ENCODE measurements around the gene DDIT4.
A peak's percentile ranks its signal among the peaks of the same experiment; 100 is the strongest.
"Not testable (repeated sequence)": the region's sequence is repeated elsewhere in the genome, so short reads cannot be mapped to it uniquely, and the experiment has no call there.

The DDIT4 gene

GRCh38 chr10:72295330-72295910 lies 21.7 kb downstream of the DDIT4 start:
- no peak for DNase-seq (ENCODE audit: low spot score)

GRCh38 chr10:72296829-72297280 lies 23.1 kb downstream of the DDIT4 start:
- DNase-seq (ENCODE audit: low spot score) = not testable (repeated sequence)

GRCh38 chr10:72297281-72297804 lies 23.6 kb downstream of the DDIT4 start:
- peak; percentile 94 for DNase-seq (ENCODE audit: low spot score)

GRCh38 chr10:72297805-72298591 lies 24.3 kb downstream of the DDIT4 start:
- peak; percentile 93 for DNase-seq (ENCODE audit: low spot score)

GRCh38 chr10:72298592-72299519 lies 25.1 kb downstream of the DDIT4 start:
- DNase-seq (ENCODE audit: low spot score) = no peak

- DNase-seq (ENCODE audit: low spot score) = no peak
Measured at GRCh38 chr10:72303424-72304128, 29.9 kb downstream of the DDIT4 start.

GRCh38 chr10:72306215-72306760 lies 32.6 kb downstream of the DDIT4 start:
- no peak for DNase-seq (ENCODE audit: low spot score)

- not testable (repeated sequence) for DNase-seq (ENCODE audit: low spot score)
Measured at GRCh38 chr10:72307711-72308110, 34.0 kb downstream of the DDIT4 start.

- DNase-seq (ENCODE audit: low spot score) = no peak
Measured at GRCh38 chr10:72308320-72308987, 34.7 kb downstream of the DDIT4 start.

- no peak for DNase-seq (ENCODE audit: low spot score)
Measured at GRCh38 chr10:72309290-72310240, 35.8 kb downstream of the DDIT4 start.

GRCh38 chr10:72310241-72310633 lies 36.5 kb downstream of the DDIT4 start:
- DNase-seq (ENCODE audit: low spot score) = no peak

- DNase-seq (ENCODE audit: low spot score) = no peak
Measured at GRCh38 chr10:72310636-72311035, 36.9 kb downstream of the DDIT4 start.

GRCh38 chr10:72311667-72312066 lies 37.9 kb downstream of the DDIT4 start:
- no peak for DNase-seq (ENCODE audit: low spot score)

- no peak for DNase-seq (ENCODE audit: low spot score)
Measured at GRCh38 chr10:72312865-72313391, 39.2 kb downstream of the DDIT4 start.

- no peak for DNase-seq (ENCODE audit: low spot score)
Measured at GRCh38 chr10:72314263-72314662, 40.5 kb downstream of the DDIT4 start.

- DNase-seq (ENCODE audit: low spot score) = no peak
Measured at GRCh38 chr10:72315054-72315453, 41.3 kb downstream of the DDIT4 start.

- DNase-seq (ENCODE audit: low spot score) = no peak
Measured at GRCh38 chr10:72315611-72316385, 42.1 kb downstream of the DDIT4 start.

- no peak for DNase-seq (ENCODE audit: low spot score)
Measured at GRCh38 chr10:72316386-72316700, 42.6 kb downstream of the DDIT4 start.

Measured in CD4-positive, alpha-beta T cell treated with Interleukin-15 for 4 hours (primary cell).